GM12875 (cell line): ENCODE measurements around the gene REPS2.

Source experiments
- H3K4me3 ChIP-seq: one replicate; pipeline ENCODE4 v1.5.1; 2011; ENCODE audit warnings: low read depth, low read length, control low read depth
- CTCF ChIP-seq: IDR thresholded peaks from 2 replicates; pipeline ENCODE4 v1.5.1; 2011; ENCODE audit warnings: low read depth, mild to moderate bottlenecking, control low read depth, inconsistent platforms, low read length, moderate library complexity, borderline replicate concordance; ENCODE audit not compliant: insufficient read depth

REPS2 gene

GRCh38 chrX:17056868-17057608, 110.6 kb downstream of the REPS2 start:
- TF ChIP-seq CTCF: no peak
- no peak overlapping the region for H3K4me3 ChIP-seq

- H3K4me3 ChIP-seq: no peak overlapping the region
- TF ChIP-seq CTCF: no peak
Measured at GRCh38 chrX:17062065-17062464, 115.6 kb downstream of the REPS2 start.

DNA sequence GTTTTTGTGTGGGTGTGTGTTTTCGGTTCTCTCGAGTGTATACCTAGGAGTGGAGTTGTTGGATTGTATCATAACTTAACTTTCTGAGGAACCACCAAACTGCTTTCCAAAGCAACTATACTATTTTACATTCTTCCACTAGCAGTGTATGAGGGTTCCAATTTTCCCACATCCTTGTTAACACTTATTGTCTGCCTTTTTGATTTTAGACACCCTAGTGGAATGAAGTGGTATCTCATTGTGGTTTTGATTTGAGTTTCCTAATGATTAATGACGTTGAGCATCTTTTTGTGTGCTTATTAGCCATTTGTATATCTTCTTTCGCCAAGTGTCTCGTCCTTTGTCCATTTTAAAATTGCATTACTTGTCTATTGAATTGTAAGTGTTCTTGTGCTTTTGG, 118.6 kb downstream of the REPS2 start:
- no peak overlapping the region for H3K4me3 ChIP-seq
- no peak for TF ChIP-seq CTCF

DNA sequence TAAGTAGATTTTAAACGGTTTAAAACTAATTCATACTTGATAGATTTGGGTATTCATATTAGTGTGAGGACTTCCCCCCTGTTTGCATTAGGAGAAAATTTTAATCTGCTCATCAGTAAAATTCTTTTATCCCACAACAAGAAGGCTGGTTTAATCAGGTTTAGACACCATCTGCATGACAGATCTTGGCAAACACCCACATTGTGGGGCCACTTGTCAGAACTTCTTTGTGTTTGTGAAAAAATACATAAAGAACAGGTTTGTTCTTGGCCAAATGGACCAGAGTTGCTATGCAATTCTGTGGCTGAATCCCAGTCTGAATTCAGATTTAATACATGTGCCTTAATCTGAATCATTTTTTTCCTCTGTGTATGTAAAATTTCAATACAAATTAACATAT, 121.1 kb downstream of the REPS2 start:
- H3K4me3 ChIP-seq: no peak overlapping the region
- no peak for TF ChIP-seq CTCF

DNA sequence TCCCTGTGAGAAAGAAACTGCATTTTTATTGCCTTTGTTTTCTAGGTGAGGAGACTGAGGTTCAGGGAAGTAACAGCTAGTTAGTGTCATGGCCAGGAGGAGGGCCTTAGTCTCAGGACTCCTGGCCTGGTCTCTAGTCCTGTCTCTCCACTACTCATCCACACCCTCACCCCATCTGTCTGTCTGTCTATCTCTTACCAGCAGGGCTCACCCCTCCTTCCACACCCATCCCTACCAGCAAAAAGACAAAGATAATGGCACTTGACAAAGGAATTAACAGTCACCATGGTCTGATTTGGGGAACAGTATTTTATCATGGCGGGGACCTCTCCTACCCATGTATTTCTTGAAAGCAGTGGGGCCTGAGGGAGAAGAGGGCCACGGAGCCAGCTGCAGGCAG, 125.8 kb downstream of the REPS2 start:
- TF ChIP-seq CTCF: no peak
- no peak overlapping the region for H3K4me3 ChIP-seq

DNA sequence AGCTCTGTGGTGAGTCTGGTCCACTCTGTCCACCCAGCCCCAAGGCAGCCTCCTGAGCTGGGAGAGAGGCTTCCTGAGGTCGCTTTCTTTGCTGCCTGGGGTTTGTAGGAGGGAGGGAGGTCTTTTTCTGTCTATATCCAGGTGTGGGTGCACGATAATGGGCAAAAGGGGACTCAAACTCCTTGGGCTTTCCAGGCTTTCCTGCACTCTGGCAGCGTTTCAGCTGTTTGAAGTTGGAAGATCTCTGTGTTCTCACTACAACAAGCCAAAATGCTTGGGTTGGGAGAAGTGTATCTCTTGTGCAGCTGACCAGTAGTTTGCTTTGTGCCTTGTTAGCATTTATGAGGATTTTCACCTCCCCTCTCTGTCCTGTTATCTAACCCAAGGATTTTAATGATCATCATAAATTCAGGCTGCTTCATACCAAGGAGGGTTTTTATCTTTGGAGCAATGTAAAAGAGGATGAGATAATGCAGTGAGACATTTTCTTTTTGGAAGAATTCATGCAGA, 126.3 kb downstream of the REPS2 start:
- TF ChIP-seq CTCF: no peak
- no peak overlapping the region for H3K4me3 ChIP-seq

DNA sequence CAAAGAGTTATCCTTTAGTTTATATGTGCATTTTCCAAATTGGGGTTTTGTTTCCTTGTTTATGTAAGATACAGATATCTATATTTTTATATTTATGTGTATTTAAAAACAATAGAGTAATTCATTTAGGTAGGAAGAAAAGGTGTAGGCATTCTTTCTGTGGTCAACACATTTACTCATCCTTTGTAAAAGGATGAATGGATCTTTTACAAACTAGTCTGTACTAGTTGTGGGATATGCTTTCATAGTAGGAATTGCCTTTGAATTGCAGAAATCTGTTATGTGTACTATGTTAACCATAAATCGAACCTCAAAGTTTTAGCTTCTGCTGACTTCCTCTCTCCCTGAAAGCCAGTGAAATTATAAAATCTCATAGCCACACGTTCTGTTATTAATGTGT, 128.5 kb downstream of the REPS2 start:
- H3K4me3 ChIP-seq: no peak overlapping the region
- TF ChIP-seq CTCF: no peak
